Psoas muscle (tissue), 8 donors: Measurements from ENCODE around the gene KIRREL3. TPM values are rescaled to one million over a fixed set of nuclear protein-coding genes. Genes with fewer than 3 reads are reported as not detected.

Experiments used
- ATAC-seq, 4 donors: fragments of 200-7000 bp; cut with Tn5 transposase; one replicate each; pipeline ENCODE4 v1.9.1; 2020; ENCODE audit warnings: moderate library complexity in 3 of 4, mild to moderate bottlenecking in 2 of 4
- DNase-seq, 2 donors: peaks; one replicate each; pipeline ENCODE4 v3.0.0-alpha.2; 2020
- H3K27ac ChIP-seq: fragments of 200-600 bp; one replicate; pipeline ENCODE4 v1.8.0; 2022
- H3K27me3 ChIP-seq, 3 donors: fragments of 200-600 bp in 1 of 3; one replicate each; pipeline versions ENCODE4 v1.6.1 to v1.8.0; 2013 to 2022; ENCODE audit warnings: low read length in 2 of 3, mild to moderate bottlenecking in 2 of 3, moderate library complexity in 1 of 3; ENCODE audit not compliant: insufficient read depth in 3 of 3
- H3K36me3 ChIP-seq, 2 donors: fragments of 200-600 bp in 1 of 2; one replicate each; pipeline versions ENCODE4 v1.6.1 to v1.8.0; 2013 to 2022; ENCODE audit warnings: low read depth in 1 of 2, mild to moderate bottlenecking in 1 of 2, moderate library complexity in 1 of 2; ENCODE audit not compliant: insufficient read depth in 1 of 2
- H3K4me1 ChIP-seq: fragments of 200-600 bp; one replicate; pipeline ENCODE4 v1.8.0; 2022
- H3K4me3 ChIP-seq: fragments of 200-600 bp; one replicate; pipeline ENCODE4 v1.8.0; 2022; ENCODE audit warnings: mild to moderate bottlenecking
- H3K9me3 ChIP-seq: fragments of 200-600 bp; one replicate; pipeline ENCODE4 v1.8.0; 2022
- WGBS, 3 donors: extraction: QIAGEN DNeasy Blood & Tissue Kit; methylation state at CpG; one replicate each; pipeline versions ENCODE4 v1.1.6 to v1.1.7; 2013; 5-methylcytosine and 5-hydroxymethylcytosine counted together
- intact Hi-C, 2 donors: fragments of 100-400 bp; cut with DNase I; formaldehyde crosslinking; loops; one replicate each; pipeline versions ENCODE4 v1.11.0 to v1.14.2; 2022
- polyA plus RNA-seq, 3 donors: library from polyadenylated mRNA; stranded (reverse); fragments of 200-250 nt; gene quantifications; one replicate each; pipeline ENCODE4 v1.2.3, GENCODE V29; 2013
- total RNA-seq, 4 donors: library from RNA; stranded (reverse); fragmentation: NEBNext Ultra II Directional in 2 of 4; extraction: Animal tissue kit (Norgen Biotek cat#: 25700) in 2 of 4; gene quantifications; one replicate each; pipeline versions ENCODE4 v1.2.1 to v1.2.4, GENCODE V29; 2021 to 2023
- TF ChIP-seq, protein P1 (sequence below): fragments of 200-600 bp; IDR thresholded peaks from one replicate; pipeline ENCODE4 v1.8.0; 2022; ENCODE audit warnings: antibody characterized with exemption
- donor health status: healthy with polysubstance abuse.
- donor health status: DM: no; HTN: no; CAD: no; lungs with moderate emphysema.
- donor health status: Bipolar disorder and iron deficiency.
- donor health status: healthy.
- donor health status: DM: yes; HTN: yes; CAD: no.
- donor health status: DM: no; HTN: no; CAD: no.
- donor health status: DM: no; HTN: no; CAD: no.
- donor health status: DM: yes; HTN: yes; CAD: no.

The KIRREL3 gene
- total and polyA plus RNA-seq, 7 donors, result 0.04 TPM; not detected in 6

- intact Hi-C loops, result no loop called here
- WGBS, 3 donors, result 46 to 59% (median 53%) methylated on average over 4 of the region's 4 CpGs
Measured at GRCh38 chr11:126695293-126695692, 305.3 kb downstream of the KIRREL3 start.

DNA sequence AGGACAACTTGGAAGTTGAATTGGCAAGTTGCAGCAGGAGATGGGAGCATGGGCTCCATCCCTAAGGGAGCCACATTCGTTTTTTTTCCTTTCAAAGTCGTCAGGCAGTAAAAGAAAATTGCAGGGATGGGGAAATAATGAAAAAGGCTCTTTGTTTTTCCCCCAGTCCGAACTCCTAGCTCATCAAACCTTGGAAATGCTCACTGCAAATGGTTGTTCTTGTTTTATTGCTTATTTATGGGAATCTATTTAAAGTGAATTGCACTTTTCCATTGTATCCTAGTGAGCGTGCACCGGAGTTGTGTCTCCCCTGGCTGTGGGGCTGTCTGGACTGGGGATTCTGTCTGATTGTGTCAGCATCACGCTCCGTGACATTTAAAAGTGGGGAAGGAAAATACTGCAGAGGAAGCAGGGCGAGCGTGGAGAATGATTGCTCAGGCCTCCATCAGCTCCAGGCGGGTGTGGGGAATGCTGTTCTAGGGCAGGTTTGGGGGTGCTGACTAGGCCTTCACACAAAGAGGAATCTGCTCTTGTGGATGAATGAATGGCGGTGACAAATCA lies 306.4 kb downstream of the KIRREL3 start:
- TF ChIP-seq, protein P1, sequence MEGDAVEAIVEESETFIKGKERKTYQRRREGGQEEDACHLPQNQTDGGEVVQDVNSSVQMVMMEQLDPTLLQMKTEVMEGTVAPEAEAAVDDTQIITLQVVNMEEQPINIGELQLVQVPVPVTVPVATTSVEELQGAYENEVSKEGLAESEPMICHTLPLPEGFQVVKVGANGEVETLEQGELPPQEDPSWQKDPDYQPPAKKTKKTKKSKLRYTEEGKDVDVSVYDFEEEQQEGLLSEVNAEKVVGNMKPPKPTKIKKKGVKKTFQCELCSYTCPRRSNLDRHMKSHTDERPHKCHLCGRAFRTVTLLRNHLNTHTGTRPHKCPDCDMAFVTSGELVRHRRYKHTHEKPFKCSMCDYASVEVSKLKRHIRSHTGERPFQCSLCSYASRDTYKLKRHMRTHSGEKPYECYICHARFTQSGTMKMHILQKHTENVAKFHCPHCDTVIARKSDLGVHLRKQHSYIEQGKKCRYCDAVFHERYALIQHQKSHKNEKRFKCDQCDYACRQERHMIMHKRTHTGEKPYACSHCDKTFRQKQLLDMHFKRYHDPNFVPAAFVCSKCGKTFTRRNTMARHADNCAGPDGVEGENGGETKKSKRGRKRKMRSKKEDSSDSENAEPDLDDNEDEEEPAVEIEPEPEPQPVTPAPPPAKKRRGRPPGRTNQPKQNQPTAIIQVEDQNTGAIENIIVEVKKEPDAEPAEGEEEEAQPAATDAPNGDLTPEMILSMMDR, result no peak
- WGBS, 3 donors, result 91 to 93% (median 91%) methylated on average over 11 of the region's 11 CpGs
- intact Hi-C loops, result no loop called here
- no peak overlapping the region for H3K4me3 ChIP-seq
- H3K27me3 ChIP-seq, result no peaks in the 10 kb centered on the region
- DNase-seq (no peak), ATAC-seq (no peak)
- H3K27ac ChIP-seq, result no peak overlapping the region
- no peaks in the 10 kb centered on the region for H3K9me3 ChIP-seq
- no peaks in the 10 kb centered on the region for H3K36me3 ChIP-seq
- no peaks in the 10 kb centered on the region for H3K4me1 ChIP-seq

More at GRCh38 chr11:126695293-126695692, 305.3 kb downstream of the KIRREL3 start:
- no peaks in the 10 kb centered on the region for H3K27me3 ChIP-seq
- no peak overlapping the region for H3K27ac ChIP-seq
- no peaks in the 10 kb centered on the region for H3K9me3 ChIP-seq
- TF ChIP-seq, protein P1, result no peak
- ATAC-seq (no peak), DNase-seq (no peak)
- H3K4me3 ChIP-seq, result no peak overlapping the region
- no peaks in the 10 kb centered on the region for H3K4me1 ChIP-seq
- no peaks in the 10 kb centered on the region for H3K36me3 ChIP-seq

DNA sequence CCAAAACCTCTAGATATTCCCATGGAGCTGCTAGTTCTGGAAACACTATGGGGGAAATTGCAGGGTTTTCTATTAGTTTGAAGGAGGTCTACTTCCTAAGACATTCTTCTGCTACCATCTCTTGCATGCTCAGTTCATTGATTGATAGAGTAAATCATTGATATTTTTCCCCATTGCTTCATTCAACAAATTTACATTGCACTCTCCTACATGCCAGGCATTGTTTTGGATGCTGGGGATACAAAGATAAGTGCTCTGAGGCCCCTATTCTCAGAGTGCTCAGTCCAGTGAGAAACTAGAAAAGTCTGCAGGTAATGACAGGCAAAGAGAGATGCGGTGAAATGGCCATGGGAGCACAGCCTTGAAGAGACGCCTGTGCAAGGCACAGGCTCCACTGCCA lies 313.1 kb downstream of the KIRREL3 start:
- H3K27ac ChIP-seq, result no peak overlapping the region
- H3K4me3 ChIP-seq, result no peak overlapping the region
- TF ChIP-seq, protein P1, result no peak
- no peaks in the 10 kb centered on the region for H3K4me1 ChIP-seq
- intact Hi-C loops, result no loop called here
- DNase-seq (no peak), ATAC-seq (no peak)
- H3K27me3 ChIP-seq, result no peaks in the 10 kb centered on the region
- no peaks in the 10 kb centered on the region for H3K9me3 ChIP-seq
- no peaks in the 10 kb centered on the region for H3K36me3 ChIP-seq
- WGBS, 3 donors, result 95 to 100% (median 96%) methylated on average over 2 of the region's 2 CpGs

DNA sequence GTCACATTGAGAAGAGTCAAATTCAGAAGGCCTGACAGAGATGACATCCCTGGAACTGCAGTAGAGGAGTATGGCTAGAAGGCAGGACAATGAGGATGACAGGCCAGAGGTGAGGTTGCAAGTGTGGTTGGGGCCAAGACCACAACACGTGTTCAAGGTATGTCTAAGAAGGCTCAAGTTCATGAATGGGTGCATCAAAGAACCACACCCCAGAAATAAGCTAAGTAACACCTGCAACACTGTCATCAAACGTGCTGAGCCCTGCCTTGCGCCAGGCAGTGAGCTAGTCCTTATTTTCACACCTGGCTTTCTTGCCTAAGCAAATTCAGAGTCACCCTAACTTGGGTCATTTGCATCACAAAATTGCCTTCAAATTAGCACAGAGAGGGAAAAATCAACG lies 313.6 kb downstream of the KIRREL3 start:
- ATAC-seq, result no peak
- intact Hi-C loops, result no loop called here

More for the DNA sequence above, 313.6 kb downstream of the KIRREL3 start:
- TF ChIP-seq, protein P1, result no peak
- H3K27ac ChIP-seq, result no peak overlapping the region
- WGBS, 3 donors, result 76 to 82% (median 82%) methylated on average over 4 of the region's 4 CpGs
- H3K27me3 ChIP-seq, result no peaks in the 10 kb centered on the region
- H3K9me3 ChIP-seq, result no peaks in the 10 kb centered on the region
- H3K4me3 ChIP-seq, result no peak overlapping the region
- H3K36me3 ChIP-seq, result no peaks in the 10 kb centered on the region
- no peaks in the 10 kb centered on the region for H3K4me1 ChIP-seq
- no peak for DNase-seq
